Activated CD4-positive, alpha-beta T cell treated with anti-CD3 and anti-CD28 coated beads, Interleukin-2, amount 50 U/mL, for 4 hours (primary cell): ENCODE measurements around the gene MSRB1.
"Not testable (repeated sequence)": the region's sequence is repeated elsewhere in the genome, so short reads cannot be mapped to it uniquely, and the experiment has no call there.

Source experiments
- DNase-seq, 2 experiments: peaks; one replicate each; pipeline ENCODE4 v3.0.0-alpha.2; 2020

The MSRB1 gene

DNA sequence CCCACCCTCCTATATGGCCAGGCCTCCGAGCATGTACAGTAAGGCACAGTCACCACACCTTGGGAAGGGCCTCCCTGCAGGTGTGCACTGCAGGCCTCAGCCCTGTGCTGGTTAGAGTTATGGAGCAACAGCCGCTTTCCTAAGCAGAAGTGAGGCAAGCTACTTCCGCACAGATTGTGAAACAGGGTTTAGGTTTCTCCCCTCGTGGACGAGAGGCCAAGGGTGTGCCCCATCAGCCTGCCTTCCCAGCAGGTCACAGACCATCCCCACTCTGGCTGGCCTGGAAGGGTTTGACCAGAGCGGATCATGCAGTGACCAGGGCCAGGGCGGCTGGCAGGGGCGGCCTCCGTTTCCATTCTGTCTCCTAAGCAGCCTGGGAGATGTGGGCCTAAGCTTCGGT is 4.7 kb downstream of the MSRB1 start:
- no peak for DNase-seq

DNA sequence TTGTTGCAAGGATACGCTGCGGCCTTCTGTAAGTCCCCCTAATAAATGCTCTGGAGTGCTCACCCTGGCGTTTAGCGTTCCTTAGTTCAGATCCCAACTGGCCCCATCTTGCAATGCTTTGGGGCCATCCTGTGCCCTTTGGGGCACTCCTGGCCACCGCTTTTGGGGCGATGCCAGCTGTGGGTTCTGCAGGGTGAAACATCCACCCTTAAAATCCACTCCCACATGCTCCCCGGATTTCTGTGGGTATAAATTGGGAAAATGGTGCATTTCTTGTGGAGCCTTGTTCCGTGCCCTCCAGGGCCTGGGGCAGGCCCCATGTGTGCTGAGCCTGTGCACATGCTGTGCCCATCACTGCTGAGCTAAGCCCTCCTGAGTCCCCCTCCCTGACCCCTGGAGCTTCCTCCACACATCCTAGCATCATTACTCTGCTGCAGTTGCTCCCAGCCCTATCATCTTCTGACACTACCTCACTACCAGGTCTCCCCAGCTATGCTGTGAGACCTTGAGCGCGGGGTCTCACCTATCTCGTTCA is 6.0 kb downstream of the MSRB1 start:
- no peak for DNase-seq

DNA sequence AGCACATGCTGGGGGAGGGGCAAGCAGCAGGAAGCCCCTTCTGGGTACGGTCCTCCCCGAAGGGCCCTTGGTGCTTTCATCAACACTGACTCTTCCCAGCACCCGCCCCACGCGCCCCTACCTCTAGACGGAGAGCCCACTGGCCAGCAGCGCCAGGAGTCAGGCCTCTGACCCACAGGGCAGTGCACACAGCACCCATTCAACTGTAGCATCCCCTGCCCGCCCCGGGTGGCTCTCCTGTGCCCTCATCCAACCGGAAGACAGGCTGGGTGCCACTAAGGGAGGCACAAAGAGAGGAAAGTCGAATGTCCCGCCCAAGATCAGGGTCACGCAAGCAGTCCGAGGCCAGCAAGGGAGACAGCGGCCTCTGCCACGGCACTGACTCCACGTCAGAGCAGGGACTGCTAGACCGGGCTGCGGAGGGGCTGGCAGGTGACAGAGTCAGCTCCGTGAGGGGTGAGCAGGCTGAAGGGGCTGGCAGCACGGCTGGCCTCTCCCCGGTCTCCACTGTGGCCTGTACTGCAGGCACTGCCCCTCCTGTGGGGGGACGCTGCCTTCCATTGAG is 9.8 kb downstream of the MSRB1 start:
- no peak for DNase-seq

DNA sequence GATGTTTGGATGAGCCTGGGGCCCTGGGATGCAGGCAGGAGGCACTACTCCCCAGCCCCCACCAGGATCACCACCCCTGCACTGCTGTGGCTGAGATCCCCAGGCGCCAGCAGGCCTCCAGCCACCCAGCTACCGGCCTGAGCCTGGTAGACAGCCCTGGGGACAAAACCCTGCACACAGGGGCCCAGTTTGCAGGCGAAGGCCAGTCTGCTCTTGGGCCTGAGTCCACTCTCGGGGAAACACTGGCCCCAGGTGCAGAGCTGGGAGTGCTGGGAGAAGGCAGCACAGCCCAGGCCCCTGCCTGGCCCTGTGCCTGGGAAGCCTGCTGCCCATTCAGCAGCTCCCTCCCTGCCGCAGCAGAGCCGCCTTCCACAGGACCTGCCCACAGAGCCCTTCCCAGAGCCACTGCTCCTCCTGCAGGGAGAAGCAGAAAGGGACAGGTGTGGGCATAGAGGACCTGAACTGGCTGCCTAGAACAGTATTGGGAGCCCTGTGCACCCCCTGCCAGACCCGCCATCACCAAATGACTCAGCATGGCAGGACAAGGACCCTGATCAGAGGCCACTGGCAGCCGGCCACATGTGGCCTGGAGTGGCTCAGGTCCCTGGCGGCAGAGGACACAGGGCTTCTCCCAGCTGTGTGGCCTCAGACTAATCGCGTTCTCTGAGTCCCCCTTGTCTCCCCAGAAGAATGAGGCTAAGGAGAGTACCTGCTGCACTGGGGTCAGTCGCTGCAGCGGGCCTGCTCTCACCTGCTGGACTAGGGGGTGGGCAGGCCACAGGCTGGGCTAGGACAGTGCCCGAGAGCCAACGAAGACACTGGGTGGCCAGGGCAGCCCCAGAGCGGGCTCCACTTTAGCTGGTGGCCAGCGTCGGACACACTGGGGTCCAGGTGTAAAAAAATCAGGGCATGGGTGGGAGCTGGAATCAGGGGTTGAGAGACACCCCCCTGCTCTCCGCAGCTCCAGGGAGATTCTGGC is 10.7 kb downstream of the MSRB1 start:
- DNase-seq = no peak

DNA sequence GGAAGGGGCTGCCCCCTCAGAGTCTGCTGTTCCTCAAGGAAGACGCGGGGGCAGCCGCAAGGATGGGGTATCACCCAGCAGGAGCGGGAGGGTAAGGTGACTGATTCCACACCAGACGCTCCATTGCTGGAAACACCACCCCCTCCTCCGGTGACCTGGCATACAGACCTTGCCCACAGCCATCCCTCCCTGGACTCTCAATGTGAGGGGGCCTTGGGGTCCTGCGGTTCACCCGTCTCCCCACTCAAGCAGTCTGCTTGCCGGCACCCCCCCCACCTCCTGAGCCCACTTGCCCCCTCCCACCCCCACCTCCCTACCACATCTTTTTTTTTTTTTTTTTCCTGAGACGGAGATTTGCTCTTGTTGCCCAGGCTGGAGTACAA is 12.7 kb downstream of the MSRB1 start:
- DNase-seq = no peak

DNA sequence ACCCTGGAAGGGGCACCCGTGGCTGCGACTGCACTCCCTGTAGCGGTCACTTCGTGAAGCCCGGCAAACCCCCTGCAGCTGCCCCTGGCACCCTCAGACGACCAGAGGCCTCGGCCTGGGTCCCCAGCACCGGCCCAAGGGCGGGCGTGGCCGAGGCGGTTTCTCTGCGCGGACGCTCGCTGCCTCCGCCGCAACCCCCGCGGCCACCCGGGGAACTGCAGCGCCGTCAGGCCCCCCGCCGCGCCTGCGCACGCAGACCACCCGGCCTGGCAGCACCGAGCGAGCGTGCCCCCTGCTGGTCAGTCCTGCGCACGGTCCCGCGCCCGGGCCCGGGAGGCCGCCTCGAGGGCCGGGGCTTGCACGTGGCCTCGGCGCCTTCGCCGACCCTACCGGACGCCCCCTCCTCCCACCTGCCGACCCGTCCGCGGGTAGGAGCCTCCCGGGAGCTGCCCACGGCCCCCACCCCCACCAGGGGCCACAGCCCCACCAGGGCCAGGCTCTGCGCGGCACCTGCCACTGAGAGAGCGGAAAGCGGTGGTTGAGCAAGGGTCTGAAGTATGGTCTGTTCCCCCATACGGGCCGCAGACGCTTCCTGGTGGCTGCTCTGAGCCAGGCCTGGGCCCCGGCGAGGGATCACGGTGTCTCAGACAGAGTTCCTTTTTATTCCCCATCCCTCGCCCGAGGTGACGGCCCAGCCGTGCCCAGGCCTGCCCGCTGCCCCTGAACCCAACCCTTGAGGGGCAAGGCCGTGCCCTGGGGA is 13.2 kb downstream of the MSRB1 start:
- DNase-seq = peak; percentile 87

DNA sequence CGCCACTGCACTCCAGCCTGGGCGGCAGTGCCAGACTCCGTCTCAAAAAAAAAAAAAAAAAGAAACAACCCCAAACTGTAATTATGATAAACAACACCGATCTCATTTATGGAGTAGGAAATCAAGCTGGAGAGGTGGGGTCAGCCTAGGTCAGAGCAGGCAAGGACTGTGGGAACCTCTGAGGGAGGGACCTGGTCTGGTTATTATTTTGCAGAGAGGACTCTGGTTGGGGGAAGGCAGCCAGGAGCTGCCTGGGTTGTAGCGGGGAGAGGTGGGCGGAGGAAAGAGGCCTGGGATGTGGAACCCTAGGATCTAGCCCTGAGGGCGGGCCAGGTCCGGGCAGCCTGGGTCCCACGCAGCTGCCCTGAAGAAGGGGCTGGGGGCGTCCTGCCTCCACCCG is 13.9 kb downstream of the MSRB1 start:
- DNase-seq = no peak

DNA sequence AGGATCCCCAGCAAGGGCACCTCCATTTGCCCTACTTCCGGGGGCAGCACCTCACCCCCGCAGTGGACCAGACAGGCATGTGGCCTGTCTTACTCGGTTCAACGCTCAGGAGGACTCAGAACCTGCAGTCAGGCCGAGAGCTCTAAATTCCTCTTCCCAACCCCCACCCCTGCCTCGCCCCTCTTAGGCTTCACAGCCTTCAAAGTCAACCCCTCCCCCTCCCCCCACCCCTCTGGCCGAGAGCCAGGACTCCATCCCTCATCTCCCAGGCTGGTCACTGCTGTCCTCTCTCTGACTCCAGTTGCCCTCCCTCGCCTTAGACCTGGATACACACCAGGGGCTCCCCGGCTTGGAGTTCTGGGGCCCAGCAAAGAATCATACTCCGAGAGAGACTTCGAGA is 16.7 kb downstream of the MSRB1 start:
- DNase-seq = no peak

DNA sequence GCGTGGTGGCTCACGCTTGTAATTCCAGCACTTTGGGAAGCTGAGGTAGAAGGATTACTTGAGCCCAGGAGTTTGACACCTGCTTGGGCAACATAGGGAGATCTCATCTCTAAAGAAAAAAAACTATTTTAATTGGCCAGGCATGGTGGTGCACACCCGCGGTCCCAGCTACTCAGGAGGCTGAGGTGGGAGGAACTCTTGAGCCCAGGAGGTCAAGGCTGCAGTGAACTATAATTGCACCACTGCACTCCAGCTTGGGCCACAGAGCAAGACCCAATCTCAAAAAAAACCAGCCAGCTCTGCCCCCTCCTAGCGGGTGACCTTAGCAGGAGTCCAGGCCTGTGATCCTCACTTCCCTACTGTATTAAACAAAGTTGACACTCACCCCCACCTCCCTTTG is 18.9 kb downstream of the MSRB1 start:
- no peak for DNase-seq

DNA sequence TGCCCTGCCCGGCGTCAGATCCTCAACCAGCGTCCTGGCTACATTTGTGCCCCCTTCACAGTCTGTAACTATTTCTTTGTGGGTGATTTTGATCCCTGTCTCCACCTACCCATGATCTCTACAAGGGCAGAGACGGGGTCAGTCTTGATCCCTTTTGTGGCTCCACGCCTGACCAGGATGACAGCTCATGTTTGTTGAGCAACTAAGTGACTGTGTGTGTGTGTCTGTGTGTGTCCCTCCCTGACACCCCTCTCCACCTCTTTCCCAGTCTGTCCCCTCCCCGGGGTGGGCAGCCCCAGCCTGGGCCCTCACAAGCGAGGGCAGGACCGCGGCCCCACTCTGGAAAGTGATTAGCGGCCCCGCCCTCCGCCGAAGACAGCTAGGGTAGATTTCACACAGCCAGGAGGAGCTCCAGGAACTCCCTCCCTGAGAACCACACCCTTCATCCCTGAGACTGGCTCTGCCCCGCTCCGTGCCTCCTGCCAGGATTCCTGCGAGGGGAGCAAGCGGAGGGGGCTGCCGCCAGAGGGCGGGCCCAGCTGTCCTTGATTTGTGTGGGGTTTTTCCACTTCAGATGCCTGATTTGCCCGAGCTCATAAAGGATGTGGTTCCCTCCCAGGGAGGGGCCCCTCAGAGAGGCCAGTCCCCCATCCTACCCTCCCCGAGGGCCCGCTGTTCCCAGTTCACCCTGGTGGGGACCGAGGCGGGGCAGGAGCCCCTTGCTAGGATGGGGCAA is 19.5 kb downstream of the MSRB1 start:
- no peak for DNase-seq

DNA sequence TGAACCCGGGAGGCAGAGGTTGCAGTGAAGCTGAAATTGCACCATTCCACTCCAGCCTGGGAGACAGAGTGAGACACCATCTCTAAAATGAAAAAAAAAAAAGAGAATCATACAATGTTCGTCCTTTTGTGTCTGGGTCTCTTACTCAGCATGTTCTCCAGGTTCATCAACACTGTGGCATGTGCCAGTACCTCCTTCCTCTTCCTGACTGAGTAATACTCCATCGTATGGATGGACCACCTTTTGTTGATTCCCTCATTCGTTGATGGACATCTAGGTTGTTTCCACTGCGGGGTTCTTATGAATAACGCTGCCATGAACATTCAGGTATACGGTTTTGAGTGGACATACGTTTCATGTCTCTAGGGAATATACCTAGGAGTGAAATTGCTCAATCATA is 20.6 kb downstream of the MSRB1 start:
- no peak for DNase-seq

DNA sequence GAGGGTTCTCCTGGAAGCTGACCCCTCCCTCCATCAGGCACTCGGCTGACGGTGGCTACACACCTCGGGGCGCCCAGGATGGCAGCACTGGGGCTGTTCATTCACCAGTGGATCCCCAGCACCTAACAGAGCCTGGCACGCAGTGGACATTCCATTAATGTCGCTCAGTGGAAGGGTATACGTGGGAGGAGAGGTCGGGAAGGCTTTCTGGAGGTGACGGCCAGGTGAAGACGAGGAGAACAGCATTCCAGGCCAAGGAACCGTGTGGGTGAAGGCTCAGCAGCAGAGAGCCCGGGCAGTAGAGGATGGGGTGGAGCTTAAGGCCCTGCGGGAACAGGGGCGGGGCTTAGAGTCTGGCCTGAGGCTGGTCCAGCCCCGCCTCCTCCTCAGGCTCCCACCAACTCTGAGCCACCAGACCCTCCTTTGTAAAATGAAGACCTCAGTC is 22.2 kb downstream of the MSRB1 start:
- DNase-seq = no peak

DNA sequence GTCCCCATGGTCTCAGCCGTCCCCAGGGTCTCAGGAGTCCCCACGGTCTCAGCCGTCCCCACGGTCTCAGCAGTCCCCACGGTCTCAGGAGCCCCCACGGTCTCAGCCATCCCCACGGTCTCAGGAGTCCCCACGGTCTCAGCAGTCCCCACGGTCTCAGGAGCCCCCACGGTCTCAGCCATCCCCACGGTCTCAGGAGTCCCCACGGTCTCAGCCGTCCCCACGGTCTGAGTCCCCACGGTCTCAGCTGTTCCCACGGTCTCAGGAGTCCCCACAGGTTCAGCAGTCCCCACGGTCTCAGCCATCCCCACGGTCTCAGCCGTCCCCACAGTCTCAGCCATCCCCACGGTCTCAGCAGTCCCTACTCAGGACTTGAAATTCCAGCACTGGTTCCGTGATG is 22.9 kb downstream of the MSRB1 start:
- not testable (repeated sequence) for DNase-seq

DNA sequence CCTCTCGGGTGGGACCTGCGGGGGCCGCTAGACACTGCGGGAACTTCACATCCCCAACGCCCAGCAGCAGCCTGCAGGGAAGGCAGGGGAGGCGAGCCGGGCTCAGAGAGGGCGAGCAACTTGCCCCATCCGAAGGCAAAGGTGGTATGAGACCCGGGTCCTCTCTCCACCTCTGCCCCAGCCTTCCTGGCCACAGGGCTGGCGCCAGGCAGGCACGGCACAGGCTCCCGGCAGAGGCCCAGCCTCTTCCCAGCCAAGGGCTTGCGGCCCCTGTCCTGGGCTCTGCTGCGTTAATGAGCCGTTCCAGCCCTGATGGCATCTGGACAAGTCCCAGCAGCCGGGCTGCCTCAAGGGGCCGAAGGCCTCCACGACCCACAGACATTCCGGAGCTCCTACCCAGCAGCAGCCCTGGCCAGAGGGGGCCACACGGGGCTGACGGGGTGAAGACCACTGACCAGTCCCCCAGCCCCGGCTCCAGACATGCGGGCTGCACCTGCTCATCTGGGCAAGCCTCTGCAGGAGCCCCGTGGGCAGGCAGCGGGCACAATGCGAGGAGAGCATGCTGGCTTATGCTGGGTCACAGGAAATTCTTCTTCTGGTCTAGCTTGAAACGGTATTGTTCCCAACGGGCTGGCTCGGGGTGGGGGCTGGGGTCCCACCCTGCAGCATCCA is 23.5 kb downstream of the MSRB1 start:
- no peak for DNase-seq

DNA sequence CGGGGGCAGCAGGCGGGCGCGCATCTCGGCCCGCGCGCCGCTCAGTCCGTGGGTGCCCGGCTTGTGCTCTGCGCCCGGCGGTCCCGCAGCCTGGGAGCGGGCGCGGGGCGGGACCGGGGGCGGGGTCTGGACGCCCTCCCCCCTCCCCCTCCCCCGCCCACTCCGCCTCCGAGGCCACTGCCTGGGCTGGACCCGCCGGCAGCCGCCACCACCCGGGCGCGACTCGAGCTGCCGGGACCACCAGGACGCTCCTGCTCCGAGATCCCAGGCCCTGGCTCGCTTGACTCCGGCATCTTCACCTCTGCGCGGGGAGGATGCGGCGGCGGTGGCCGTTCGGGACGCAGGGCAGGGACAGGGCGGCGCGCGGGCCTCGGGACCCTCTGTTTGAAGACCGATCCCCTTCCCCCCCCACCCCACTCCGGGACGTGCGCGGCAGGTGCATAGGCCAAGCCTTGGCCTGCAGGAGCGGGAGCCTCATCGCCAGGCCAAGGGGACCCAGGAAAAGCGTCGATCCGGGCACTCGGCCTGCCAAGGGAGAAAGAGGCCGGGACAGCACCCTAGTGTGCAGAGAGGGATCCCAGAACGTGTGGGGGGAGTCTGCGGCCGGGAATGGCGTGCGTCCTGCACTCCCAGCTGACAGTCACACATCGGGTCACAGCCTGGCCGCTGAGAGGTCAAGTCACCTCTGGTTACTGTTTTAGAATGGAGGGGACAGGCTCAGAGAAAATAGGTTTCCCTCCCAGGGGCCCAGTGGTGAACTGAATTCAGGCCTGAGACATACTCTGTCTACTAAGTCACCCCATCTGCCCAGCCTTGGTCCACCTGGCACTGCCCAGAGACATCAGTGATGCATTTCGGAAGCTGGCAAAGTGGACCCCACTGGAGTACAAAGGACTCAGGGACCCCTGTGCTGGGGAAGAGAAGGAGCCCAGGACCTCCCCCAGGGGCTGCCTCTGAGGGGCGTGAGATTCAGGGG is 24.4 kb downstream of the MSRB1 start, which contains the start of gene HS3ST6:
Gene HS3ST6 (minus strand): TSS at position 65 of the 976 bp plus-strand sequence. CDS start 92 bp downstream, outside the sequence.
- no peak for DNase-seq

DNA sequence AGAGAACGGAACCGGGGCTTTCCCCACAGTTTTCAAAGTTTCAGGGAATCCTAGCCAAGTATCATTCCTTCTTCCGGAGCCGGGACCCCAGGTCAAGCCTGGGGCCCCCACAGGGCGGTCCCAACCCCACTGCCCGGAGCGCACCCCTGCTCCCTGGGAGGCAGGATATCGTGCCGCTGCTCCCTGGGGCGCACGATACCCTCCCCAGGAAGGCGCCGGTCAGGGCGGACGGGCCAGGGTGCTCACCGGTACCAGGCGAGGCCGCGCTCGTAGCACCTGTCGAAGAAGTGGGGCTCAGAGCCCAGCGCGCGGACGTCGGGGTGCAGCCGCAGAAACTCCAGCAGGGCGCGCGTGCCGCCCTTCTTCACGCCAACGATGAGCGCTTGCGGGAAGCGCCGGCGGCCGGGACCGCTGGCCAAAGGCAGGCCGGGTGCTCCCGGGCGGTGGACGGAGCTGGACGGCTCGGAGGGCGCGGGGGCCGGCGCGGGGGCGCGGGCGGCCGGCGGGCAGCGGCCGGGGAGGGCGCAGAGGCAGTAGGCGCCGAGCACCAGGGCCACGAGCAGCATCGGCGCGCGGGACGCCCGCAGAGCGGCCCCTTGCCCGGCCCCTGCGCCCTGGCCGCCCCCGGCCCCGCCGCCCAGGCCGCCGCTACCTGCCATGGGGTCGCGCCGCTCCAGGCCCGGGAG is 25.2 kb downstream of the MSRB1 start:
- DNase-seq = no peak

DNA sequence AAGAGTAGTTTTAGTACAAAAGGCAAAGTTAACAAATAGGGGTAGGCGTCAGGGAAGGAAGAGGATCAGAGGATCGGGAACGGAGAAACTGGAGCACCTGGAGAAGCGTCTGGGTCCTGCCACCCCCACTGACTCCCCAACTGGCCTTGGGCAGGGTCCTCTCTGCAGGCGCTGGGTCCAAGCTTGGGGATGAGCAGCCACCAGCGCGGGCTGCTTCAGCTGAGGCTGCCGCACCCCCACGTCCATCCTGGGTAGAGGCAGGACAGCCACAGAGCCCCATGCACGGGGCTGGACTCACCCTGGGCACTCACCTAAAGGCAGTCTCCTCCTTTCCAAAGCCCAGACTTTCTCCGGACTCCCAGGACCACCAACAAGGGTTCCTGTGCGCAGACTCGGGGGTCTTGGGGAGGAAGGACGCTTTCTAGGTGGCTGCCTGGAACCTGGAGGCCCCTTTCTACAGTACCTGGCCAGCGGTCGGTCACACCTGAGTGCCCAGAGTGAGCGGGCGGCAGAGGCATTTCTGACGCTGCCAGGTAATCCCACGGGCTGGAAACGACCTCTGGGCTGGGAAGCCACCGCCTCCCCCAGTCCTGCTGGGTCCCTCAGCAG is 25.8 kb downstream of the MSRB1 start:
- DNase-seq = no peak

DNA sequence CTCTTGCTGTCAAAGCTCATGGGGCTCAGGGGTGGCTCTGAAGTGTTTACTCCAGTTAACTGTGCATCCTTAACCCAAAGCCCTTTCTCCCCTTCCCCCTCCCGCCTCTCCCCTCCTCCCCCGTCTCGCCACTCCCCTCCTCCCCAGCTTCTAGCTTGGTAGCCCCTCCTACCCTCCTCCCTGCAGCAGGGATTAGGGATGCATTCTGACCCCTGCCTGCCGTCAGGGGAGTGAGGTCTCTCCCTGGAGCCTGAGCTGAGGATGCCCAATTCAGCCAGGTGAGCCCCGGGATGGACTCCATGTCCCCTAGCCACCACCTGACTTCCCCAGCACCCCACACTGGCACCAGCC is 26.4 kb downstream of the MSRB1 start:
- no peak for DNase-seq

DNA sequence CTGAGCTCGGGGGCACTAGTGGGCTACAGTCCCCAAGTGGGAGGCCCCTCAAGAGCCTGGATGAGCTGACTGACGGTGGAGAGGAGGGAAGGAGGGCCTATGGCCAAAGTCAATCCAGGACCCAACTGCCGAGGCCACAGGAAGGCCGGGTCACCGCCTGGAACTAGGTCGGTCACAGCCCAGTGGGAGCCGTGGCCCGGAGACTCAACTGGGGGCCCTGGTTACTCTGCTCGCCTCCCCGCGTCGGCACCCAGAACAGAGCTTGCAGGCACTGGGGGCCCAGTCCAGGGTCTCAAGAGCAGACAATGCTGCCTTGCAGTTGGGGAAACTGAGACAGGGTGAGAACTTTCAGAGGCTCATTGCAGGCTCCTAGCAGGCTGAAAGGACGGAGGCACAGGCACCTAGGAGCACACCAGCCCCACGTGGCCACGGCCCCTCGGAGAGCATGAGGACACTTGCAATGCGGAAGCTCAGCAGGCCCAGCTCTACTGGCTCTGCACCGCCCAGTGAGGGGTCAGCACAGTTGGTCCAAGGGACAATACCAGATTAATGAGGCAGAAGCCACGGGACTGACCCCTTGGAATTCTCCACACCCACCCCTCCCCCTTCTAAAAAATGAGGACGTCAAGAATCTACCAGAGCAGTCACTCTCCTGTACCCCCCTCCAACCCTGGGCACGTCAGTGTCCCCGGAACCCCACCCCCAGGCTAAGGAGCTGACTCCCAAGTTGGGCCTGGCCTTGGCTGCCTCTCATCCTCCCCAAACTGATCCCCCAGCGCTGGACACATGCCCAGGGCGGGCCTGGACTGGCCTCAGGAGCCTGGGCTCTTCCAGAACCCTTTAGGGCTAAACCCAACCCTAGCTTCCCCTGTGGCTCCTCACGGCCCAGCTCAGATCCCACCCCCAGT is 27.0 kb downstream of the MSRB1 start:
- no peak for DNase-seq
